ENCODE data around the gene XRCC5.

DNA sequence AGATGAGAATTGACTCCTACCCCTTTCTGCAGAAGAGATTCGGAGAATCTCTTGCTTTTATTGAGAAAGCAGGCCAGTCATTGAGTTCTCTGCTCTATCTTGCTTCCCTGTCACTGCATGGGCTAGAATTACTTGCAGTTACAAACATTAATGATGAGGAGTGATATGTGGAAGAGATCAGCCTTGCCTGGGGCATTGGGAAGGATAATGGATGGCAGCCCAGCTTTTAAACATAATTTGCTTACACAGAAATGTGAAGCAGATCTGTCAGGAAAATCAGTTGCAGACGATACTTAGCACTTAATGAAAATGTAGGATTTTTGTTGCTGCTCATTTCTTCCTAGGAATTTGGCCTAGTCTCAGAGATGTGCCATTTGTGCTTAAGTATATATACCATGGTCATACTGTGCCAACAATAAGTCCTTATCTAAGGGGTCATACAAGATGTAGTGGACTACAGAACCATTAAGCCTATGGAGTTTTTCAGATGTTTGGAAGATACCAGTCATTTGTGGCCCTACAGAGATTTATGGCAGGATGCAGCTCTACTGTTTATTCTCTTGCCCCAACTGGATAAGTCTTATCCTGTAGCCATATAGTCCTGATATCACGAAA, 92.7 kb downstream of the XRCC5 start:
- TF ChIP-seq POLR2A (IDR thresholded peaks at IDR 0.05) = no peak
- TF ChIP-seq, protein P1, sequence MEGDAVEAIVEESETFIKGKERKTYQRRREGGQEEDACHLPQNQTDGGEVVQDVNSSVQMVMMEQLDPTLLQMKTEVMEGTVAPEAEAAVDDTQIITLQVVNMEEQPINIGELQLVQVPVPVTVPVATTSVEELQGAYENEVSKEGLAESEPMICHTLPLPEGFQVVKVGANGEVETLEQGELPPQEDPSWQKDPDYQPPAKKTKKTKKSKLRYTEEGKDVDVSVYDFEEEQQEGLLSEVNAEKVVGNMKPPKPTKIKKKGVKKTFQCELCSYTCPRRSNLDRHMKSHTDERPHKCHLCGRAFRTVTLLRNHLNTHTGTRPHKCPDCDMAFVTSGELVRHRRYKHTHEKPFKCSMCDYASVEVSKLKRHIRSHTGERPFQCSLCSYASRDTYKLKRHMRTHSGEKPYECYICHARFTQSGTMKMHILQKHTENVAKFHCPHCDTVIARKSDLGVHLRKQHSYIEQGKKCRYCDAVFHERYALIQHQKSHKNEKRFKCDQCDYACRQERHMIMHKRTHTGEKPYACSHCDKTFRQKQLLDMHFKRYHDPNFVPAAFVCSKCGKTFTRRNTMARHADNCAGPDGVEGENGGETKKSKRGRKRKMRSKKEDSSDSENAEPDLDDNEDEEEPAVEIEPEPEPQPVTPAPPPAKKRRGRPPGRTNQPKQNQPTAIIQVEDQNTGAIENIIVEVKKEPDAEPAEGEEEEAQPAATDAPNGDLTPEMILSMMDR (IDR thresholded peaks at IDR 0.05) = no peak
